T1000 (cell line): Measurements from ENCODE around the gene RPL29.
"Not testable (repeated sequence)": the region's sequence is repeated elsewhere in the genome, so short reads cannot be mapped to it uniquely, and the experiment has no call there.

Experiments
- DNase-seq: peaks from one replicate; lab custom pipeline; 2025; ENCODE audit warnings: mixed read lengths; lab: John Stamatoyannopoulos, UW

Gene RPL29

GRCh38 chr3:52005571-52005986 is 9.9 kb upstream of the RPL29 start:
- DNase-seq: peak; percentile 31

- DNase-seq: no peak
These were observed 9.3 kb upstream of the RPL29 start for GRCh38 chr3:52004906-52005395.

- DNase-seq: no peak
These were observed 8.6 kb upstream of the RPL29 start for GRCh38 chr3:52004163-52004787.

DNA sequence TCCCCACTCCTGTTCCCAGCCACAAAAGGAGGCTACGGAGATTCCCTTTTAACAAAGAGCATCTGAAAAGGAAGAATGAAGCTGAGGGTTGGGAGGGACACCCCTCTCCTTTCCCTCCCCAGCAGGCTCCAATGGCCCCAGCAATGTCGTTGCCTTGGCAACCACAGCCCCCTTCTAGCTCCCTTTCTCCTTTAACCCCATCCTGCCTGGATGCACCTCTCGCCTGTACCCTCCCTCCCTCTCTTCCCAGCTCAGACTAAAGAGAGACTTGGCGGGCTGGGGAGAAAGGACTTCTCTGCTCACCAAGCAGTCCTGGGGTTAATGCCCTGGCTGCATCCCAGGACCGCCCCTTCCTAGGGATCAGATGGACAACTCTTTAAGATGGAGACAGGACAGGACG is 7.1 kb upstream of the RPL29 start:
- DNase-seq: no peak

GRCh38 chr3:52001443-52001974 is 5.8 kb upstream of the RPL29 start:
- DNase-seq: peak; percentile 62

- no peak for DNase-seq
These were observed 4.2 kb upstream of the RPL29 start for GRCh38 chr3:51999846-52000245.

DNA sequence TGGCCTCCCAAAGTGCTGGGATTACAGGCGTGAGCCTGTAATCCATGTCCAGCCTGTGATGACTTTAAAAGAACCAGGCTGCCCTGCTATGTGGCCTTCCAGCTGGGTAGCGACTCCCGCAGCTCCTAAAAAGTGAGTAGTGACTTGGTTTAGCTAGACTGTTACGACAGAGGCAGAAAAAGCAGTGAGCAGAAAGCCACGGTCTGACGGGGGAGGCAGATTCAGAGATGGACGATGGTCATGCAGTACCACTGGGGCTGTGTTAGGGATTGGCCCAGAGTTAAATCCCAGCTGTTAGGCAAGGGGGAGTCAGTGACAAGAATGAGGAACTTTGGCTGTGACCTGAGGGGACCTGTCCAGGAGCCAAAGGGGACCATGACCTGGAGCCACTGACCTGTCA is 3.1 kb upstream of the RPL29 start:
- no peak for DNase-seq

- no peak for DNase-seq
These were observed 2.4 kb upstream of the RPL29 start for GRCh38 chr3:51997935-51998596.

DNA sequence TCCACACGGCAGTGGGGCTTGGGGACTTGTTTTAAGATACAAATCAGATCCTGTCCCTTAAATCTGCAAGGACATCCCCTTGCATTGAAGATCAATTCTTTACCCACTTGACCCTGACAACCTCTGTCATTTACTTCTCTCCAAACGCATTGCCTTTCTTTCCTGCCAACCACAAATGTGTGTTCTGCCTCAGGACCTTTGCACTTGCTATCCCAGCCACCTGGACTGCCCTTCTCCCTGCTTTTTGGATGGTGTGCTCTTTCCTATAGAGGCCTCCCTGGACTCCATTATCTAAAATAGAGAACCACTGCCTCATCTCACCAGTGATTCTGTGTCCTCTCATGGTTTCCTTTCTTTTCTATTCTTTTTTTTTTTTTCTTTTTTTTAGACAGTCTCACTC is 1.5 kb upstream of the RPL29 start:
- DNase-seq: no peak

DNA sequence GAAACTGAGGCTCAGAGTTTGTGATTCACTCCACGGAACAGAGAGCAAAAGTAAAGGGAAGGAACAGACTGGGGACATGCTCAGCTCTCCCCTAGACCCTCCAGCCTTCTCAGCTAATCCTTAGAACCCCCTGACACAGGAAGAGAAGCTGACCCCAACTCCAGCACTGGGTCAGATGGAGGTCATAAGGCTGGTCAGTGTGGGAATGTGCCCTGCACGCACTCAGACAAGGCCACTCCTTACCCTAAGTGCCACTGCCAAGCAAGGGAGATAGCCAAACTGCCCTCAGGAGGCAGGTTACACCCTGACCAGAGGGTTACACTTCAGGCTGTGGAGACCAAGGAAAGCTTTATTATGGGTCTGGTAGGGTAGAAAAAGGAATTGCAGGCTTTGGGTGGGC is 1.2 kb downstream of the RPL29 start:
- no peak for DNase-seq

- not testable (repeated sequence) for DNase-seq
These were observed 2.0 kb downstream of the RPL29 start for GRCh38 chr3:51993657-51994056.

DNA sequence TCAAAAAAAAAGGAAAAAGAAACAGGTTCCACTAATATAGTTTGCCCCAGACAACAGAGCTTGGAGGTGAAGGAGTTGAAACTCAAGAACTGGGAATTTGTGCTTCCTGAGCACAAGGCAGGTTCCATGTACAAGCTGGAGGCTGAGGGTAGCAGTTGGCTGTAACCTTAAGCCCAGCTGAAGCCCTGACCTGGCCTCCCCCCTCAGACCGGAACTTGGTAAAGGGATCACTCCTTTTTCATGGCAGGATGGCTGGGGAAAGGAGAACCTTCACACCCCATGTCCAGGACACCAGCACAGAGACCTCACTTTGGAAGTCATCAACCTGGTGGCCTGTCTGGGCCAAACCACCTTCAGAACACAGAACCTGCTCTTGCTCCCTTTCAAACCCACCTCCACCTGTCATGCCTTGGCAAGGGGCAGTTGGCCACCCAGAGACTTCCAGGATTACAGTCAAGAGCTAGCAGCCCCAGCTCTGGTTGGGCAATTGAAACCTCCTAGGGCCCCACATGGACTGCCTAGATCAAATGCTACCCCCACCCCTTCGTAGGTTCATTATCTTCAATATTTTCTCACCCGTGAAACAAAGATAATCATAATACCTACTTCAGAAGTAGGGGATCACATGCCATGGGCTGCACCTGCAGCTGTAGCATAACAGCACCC is 3.5 kb downstream of the RPL29 start:
- DNase-seq: no peak

DNA sequence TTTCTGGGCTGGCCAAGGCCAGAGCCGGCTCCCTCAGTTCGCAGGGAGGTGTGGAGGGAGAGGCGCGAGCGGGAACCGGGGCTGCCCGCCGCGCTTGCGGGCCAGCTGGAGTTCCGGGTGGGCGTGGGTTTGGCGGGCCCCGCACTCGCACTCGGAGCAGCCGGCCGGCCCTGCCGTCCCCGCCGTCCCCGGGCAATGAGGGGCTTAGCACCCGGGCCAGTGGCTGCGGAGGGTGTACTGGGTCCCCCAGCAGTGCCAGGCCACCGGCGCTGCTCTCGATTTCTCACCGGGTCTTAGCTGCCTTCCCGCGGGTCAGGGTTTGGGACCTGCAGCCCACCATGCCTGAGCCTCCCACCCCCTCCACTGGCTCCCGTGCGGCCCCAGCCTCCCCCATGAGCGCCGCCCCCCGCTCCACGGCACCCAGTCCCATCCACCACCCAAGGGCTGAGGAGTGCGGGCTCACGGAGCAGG is 5.2 kb downstream of the RPL29 start:
- not testable (repeated sequence) for DNase-seq

DNA sequence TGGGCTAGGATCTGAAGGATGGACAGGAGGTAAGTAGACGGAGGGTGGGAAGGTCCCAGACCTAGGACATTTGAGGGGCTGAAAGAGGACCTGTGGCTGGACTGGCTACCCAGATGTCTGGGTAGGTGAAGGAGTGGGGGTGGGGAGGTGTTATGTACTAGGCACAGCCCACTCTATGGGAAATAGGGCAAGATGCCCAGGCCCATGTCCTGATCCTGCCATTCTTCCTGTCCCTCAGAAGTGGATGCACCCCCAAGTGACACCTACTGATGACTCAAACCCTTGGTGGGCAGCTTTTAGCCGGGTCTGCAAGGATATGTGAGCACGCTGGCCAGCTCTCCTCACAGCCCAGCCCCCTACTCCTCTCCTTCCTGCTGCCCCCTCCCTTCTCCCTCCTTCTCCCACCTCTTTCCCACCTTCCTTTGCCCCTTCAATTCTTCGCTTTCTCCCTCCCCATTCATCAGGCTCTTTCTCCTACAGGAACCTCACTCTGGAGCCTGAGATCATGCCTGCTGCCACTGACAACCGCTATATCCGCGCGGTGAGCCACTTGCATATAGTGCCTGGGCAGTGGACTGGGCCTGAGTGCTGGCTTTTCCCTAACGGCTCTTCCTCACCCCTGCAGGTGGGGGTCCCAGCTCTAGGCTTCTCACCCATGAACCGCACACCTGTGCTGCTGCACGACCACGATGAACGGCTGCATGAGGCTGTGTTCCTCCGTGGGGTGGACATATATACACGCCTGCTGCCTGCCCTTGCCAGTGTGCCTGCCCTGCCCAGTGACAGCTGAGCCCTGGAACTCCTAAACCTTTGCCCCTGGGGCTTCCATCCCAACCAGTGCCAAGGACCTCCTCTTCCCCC is 7.2 kb downstream of the RPL29 start:
- no peak for DNase-seq

- no peak for DNase-seq
These were observed 8.1 kb downstream of the RPL29 start for GRCh38 chr3:51987568-51987967.

DNA sequence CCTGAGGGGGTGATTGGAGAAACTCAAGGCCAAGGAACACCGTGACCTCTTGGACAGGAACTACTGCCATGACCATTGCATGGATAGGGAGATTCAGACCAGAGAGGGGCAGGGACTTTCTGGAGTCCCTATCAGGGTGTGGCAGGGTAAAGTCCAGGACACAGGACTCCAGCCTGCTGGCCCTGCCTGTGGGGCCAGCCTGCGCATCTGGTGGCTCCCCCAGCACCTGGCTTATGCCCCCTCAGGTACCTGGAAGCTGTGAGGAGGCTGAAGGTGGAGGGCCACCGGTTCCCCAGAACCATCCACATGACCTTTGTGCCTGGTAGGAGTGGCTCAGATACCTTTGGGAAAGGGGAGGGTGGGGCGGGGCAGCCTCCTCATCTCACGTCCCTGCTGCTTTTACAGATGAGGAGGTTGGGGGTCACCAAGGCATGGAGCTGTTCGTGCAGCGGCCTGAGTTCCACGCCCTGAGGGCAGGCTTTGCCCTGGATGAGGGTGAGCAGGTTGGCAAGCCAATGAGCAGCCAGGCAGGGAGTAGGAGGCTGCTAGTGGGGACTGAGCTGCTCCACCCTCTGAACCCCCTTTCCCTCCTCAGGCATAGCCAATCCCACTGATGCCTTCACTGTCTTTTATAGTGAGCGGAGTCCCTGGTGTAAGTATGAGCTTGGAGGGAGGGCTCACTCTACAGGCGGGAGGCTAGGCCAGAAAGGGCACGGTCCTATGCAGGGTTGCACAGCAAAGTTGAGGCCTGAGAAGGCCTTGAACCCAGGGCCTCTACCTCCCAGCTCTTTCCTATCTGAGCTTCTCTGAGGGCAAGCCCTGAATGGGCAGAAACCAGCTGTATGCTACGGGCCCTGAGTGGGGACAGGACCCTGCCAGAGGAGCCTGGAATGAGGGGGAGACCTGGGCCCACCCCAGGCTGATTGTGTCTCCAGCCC is 9.4 kb downstream of the RPL29 start:
- no peak for DNase-seq

DNA sequence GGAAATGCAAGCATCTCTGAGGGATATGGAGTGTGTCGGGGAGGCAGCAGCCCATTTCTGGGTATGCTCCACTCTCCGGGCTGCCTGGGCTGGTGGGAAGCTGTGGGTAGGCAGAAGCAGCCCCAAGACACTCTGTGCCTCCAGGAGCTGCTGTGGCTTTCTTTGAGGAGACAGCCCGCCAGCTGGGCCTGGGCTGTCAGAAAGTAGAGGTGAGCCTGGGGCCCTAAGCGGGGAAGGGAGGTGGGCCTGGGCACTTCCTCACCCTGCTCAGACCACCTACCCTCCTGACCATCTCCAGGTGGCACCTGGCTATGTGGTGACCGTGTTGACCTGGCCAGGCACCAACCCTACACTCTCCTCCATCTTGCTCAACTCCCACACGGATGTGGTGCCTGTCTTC is 10.6 kb downstream of the RPL29 start:
- no peak for DNase-seq

- no peak for DNase-seq
These were observed 11.4 kb downstream of the RPL29 start for GRCh38 chr3:51984269-51984647.

DNA sequence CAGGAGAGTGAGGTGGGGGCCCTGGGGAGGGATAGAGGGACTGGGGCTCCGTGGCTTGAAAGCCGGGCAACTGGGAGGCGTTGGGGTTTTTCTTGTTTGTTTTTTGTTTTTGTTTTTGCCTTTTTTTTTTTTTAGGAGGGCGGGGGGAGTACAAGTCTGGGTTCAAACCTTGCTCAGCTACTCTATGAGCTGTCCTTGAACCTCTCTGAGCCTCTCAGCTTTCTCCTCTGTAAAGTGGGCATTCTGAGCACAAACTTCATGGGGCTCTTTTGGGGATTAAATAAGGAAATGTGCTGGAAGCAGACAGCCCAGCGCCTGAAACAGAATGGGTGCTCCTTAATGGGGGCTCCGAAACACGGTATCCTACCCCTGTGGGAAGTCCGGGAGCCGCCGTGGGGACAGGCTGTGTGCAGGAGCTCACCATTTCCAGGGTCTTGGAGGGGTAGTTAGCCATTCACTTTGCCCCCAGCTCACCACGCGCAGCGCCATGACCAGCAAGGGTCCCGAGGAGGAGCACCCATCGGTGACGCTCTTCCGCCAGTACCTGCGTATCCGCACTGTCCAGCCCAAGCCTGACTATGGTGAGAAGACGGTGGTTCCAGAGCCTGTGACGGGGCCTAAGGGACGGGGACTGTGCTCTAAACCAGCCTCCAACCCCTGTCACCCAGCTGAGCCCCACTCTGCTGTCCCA is 12.0 kb downstream of the RPL29 start:
- DNase-seq: no peak
